DND-41 (cell line): Measurements from ENCODE around the gene CDA.

ENCODE experiments used
- CTCF ChIP-seq: IDR thresholded peaks from 2 replicates; pipeline ENCODE4 v1.5.1; 2012; ENCODE audit warnings: borderline replicate concordance, low read length, moderate library complexity, mild to moderate bottlenecking; ENCODE audit not compliant: poor library complexity, severe bottlenecking; ENCODE audit errors: extremely low read depth
- EZH2 ChIP-seq: IDR thresholded peaks from 3 replicates; pipeline ENCODE4 v1.6.1; 2012; ENCODE audit warnings: borderline replicate concordance, low read depth, mild to moderate bottlenecking, moderate library complexity, low read length, inconsistent platforms; ENCODE audit not compliant: severe bottlenecking

- TF ChIP-seq CTCF (no peak), EZH2 (no peak)
Observed at GRCh38 chr1:20666804-20667203, 77.9 kb downstream of the CDA start.
